DMS 273 treated with DMSO at 0.1 percent for 48 hours (cell line): ENCODE data around the gene SLC2A6.
"Not testable (repeated sequence)": the region's sequence is repeated elsewhere in the genome, so short reads cannot be mapped to it uniquely, and the experiment has no call there.

Source experiments
- DNase-seq: peaks from one replicate; lab custom pipeline; 2025; lab: John Stamatoyannopoulos, UW

SLC2A6 gene

GRCh38 chr9:133460405-133461175, 18.3 kb downstream of the SLC2A6 start:
- no peak for DNase-seq

GRCh38 chr9:133459476-133460404, 19.2 kb downstream of the SLC2A6 start, which contains the start of gene CACFD1:
Gene CACFD1, plus strand, starts transcription at chr9:133459978. Its CDS starts 89 bp downstream, at chr9:133460067.
- peak; percentile 79 for DNase-seq

GRCh38 chr9:133458643-133459312, 20.1 kb downstream of the SLC2A6 start:
- no peak for DNase-seq

- no peak for DNase-seq
Measured at GRCh38 chr9:133457748-133458147, 21.2 kb downstream of the SLC2A6 start.

- DNase-seq, result no peak
Measured at GRCh38 chr9:133457233-133457632, 21.7 kb downstream of the SLC2A6 start.

- no peak for DNase-seq
Measured at GRCh38 chr9:133456409-133456808, 22.5 kb downstream of the SLC2A6 start.

- no peak for DNase-seq
Measured at GRCh38 chr9:133455936-133456335, 23.0 kb downstream of the SLC2A6 start.

- no peak for DNase-seq
Measured at GRCh38 chr9:133454943-133455673, 23.8 kb downstream of the SLC2A6 start.

- no peak for DNase-seq
Measured at GRCh38 chr9:133454325-133454724, 24.6 kb downstream of the SLC2A6 start.

- no peak for DNase-seq
Measured at GRCh38 chr9:133453651-133454050, 25.2 kb downstream of the SLC2A6 start.

- no peak for DNase-seq
Measured at GRCh38 chr9:133452562-133452961, 26.3 kb downstream of the SLC2A6 start.

- not testable (repeated sequence) for DNase-seq
Measured at GRCh38 chr9:133451865-133452264, 27.0 kb downstream of the SLC2A6 start.

- DNase-seq, result no peak
Measured at GRCh38 chr9:133449760-133450159, 29.1 kb downstream of the SLC2A6 start.

- DNase-seq, result no peak
Measured at GRCh38 chr9:133448487-133448972, 30.4 kb downstream of the SLC2A6 start.

GRCh38 chr9:133445293-133445969, 33.5 kb downstream of the SLC2A6 start:
- DNase-seq, result no peak

GRCh38 chr9:133443982-133444381, 34.9 kb downstream of the SLC2A6 start:
- DNase-seq, result no peak

- no peak for DNase-seq
Measured at GRCh38 chr9:133443248-133443647, 35.7 kb downstream of the SLC2A6 start.

- DNase-seq, result no peak
Measured at GRCh38 chr9:133441571-133441970, 37.3 kb downstream of the SLC2A6 start.

- DNase-seq, result no peak
Measured at GRCh38 chr9:133440874-133441273, 38.0 kb downstream of the SLC2A6 start.

- DNase-seq, result no peak
Measured at GRCh38 chr9:133439337-133439736, 39.6 kb downstream of the SLC2A6 start.
